Glutamatergic neuron (in vitro differentiated cells): ENCODE results near the gene SPAG17. TPM values are rescaled to one million over a fixed set of nuclear protein-coding genes. Genes with fewer than 3 reads are reported as not detected.

ENCODE experiments used
- DNase-seq: peaks from one replicate; pipeline ENCODE4 v3.0.0; 2022
- H3K27ac Mint-ChIP-seq: one replicate; pipeline ENCODE4 v1.8.0; 2020; ENCODE audit warnings: mild to moderate bottlenecking, mixed read lengths, inconsistent platforms; ENCODE audit not compliant: unreplicated experiment
- H3K27me3 Mint-ChIP-seq: one replicate; pipeline ENCODE4 v1.8.0; 2020; ENCODE audit warnings: mild to moderate bottlenecking, moderate library complexity, mixed read lengths, inconsistent platforms; ENCODE audit not compliant: unreplicated experiment
- H3K36me3 Mint-ChIP-seq: one replicate; pipeline ENCODE4 v1.8.0; 2020; ENCODE audit warnings: mild to moderate bottlenecking, mixed read lengths, inconsistent platforms; ENCODE audit not compliant: unreplicated experiment
- H3K4me1 Mint-ChIP-seq: one replicate; pipeline ENCODE4 v1.8.0; 2020; ENCODE audit warnings: mild to moderate bottlenecking, low read depth, mixed read lengths, inconsistent platforms; ENCODE audit not compliant: unreplicated experiment
- H3K4me3 Mint-ChIP-seq: one replicate; pipeline ENCODE4 v1.8.0; 2020; ENCODE audit warnings: mild to moderate bottlenecking, mixed read lengths, inconsistent platforms; ENCODE audit not compliant: unreplicated experiment
- H3K9me3 Mint-ChIP-seq: one replicate; pipeline ENCODE4 v1.8.0; 2020; ENCODE audit warnings: mild to moderate bottlenecking, moderate library complexity, mixed read lengths, inconsistent platforms; ENCODE audit not compliant: unreplicated experiment
- CTCF ChIP-seq: fragments of 200-600 bp; sonication (generic); IDR thresholded peaks from one replicate; pipeline ENCODE4 v1.5.0; 2021; ENCODE audit not compliant: partially characterized antibody, unreplicated experiment
- total RNA-seq: library from RNA; stranded (reverse); fragmentation: NEBNext Ultra II Directional; extraction: Animal tissue kit (Norgen Biotek cat#: 25700); gene quantifications from one replicate; pipeline ENCODE4 v1.2.1, GENCODE V29; 2021; ENCODE audit not compliant: unreplicated experiment

The SPAG17 gene
- total RNA-seq, 1 donor from 2014 or later, result not detected

GRCh38 chr1:118214866-118215265 lies 29.8 kb upstream of the SPAG17 start:
- no peaks in the 10 kb centered on the region for H3K4me1 Mint-ChIP-seq
- no peak for DNase-seq
- no peak for TF ChIP-seq CTCF
- no peak overlapping the region for H3K4me3 Mint-ChIP-seq
- no peaks in the 10 kb centered on the region for H3K9me3 Mint-ChIP-seq
- H3K27ac Mint-ChIP-seq, result no peak overlapping the region
- no peaks in the 10 kb centered on the region for H3K36me3 Mint-ChIP-seq
- peaks cover 1% of the 10 kb centered on the region for H3K27me3 Mint-ChIP-seq

- H3K36me3 Mint-ChIP-seq, result no peaks in the 10 kb centered on the region
- H3K4me1 Mint-ChIP-seq, result no peaks in the 10 kb centered on the region
- H3K27ac Mint-ChIP-seq, result no peak overlapping the region
- no peak for DNase-seq
- no peak overlapping the region for H3K4me3 Mint-ChIP-seq
- H3K9me3 Mint-ChIP-seq, result no peaks in the 10 kb centered on the region
- no peak for TF ChIP-seq CTCF
- peaks cover 1% of the 10 kb centered on the region for H3K27me3 Mint-ChIP-seq
These were observed 25.7 kb upstream of the SPAG17 start for GRCh38 chr1:118210723-118211110.

- DNase-seq, result no peak
- H3K27ac Mint-ChIP-seq, result no peak overlapping the region
- TF ChIP-seq CTCF, result no peak
- peaks cover 1% of the 10 kb centered on the region for H3K27me3 Mint-ChIP-seq
- H3K4me1 Mint-ChIP-seq, result no peaks in the 10 kb centered on the region
- no peaks in the 10 kb centered on the region for H3K9me3 Mint-ChIP-seq
- H3K36me3 Mint-ChIP-seq, result no peaks in the 10 kb centered on the region
- no peak overlapping the region for H3K4me3 Mint-ChIP-seq
These were observed 25.2 kb upstream of the SPAG17 start for GRCh38 chr1:118210051-118210722.

- H3K36me3 Mint-ChIP-seq, result no peaks in the 10 kb centered on the region
- DNase-seq, result no peak
- H3K27ac Mint-ChIP-seq, result no peak overlapping the region
- peaks cover 1% of the 10 kb centered on the region for H3K27me3 Mint-ChIP-seq
- H3K4me3 Mint-ChIP-seq, result no peak overlapping the region
- TF ChIP-seq CTCF, result no peak
- H3K9me3 Mint-ChIP-seq, result no peaks in the 10 kb centered on the region
- H3K4me1 Mint-ChIP-seq, result no peaks in the 10 kb centered on the region
These were observed 24.6 kb upstream of the SPAG17 start for GRCh38 chr1:118209648-118210047.

GRCh38 chr1:118206966-118207365 lies 21.9 kb upstream of the SPAG17 start:
- no peak for TF ChIP-seq CTCF
- Mint-ChIP-seq H3K9me3 (no peaks in the 10 kb centered on the region), H3K27me3 (peaks cover 1% of the 10 kb centered on the region), H3K4me1 (no peaks in the 10 kb centered on the region), H3K36me3 (no peaks in the 10 kb centered on the region), H3K27ac (no peak overlapping the region), H3K4me3 (no peak overlapping the region)
- DNase-seq, result no peak
